HepG2 (cell line): ENCODE data around the gene PRSS36. TPM values are rescaled to one million over a fixed set of nuclear protein-coding genes. Genes with fewer than 3 reads are reported as not detected.

Experiments
- CENPX ChIP-seq: sonication (generic); formaldehyde crosslinking; IDR thresholded peaks from 2 replicates; pipeline ENCODE4 v1.9.0; 2021; ENCODE audit warnings: mild to moderate bottlenecking, missing genetic modification reagents, moderate library complexity
- DR1 ChIP-seq: sonication (generic); formaldehyde crosslinking; IDR thresholded peaks from 2 replicates; pipeline ENCODE4 v1.8.0; 2021; ENCODE audit warnings: mild to moderate bottlenecking, missing genetic modification reagents, inconsistent platforms
- FOXC1 ChIP-seq: sonication (generic); formaldehyde crosslinking; IDR thresholded peaks from 2 replicates; pipeline ENCODE4 v1.8.0; 2022; ENCODE audit warnings: mild to moderate bottlenecking, missing genetic modification reagents, borderline replicate concordance
- HOXA3 ChIP-seq: sonication (generic); formaldehyde crosslinking; IDR thresholded peaks from 2 replicates; pipeline ENCODE4 v1.5.0; 2020; ENCODE audit warnings: missing genetic modification reagents
- MAFK ChIP-seq, 2 experiments: IDR thresholded peaks in 1 of 2; conservative IDR thresholded peaks in 1 of 2; 2 replicates each; pipeline ENCODE4 v1.6.1; 2011; ENCODE audit warnings: improper control_type of control experiment in 2 of 2, low read length in 2 of 2
- MATR3 ChIP-seq: sonication (generic); formaldehyde crosslinking; IDR thresholded peaks from 2 replicates; pipeline ENCODE4 v1.4.0; 2020; ENCODE audit warnings: missing genetic modification reagents
- MTERF4 ChIP-seq: sonication (generic); formaldehyde crosslinking; IDR thresholded peaks from 2 replicates; pipeline ENCODE4 v1.8.0; 2023; ENCODE audit warnings: mild to moderate bottlenecking, missing genetic modification reagents
- PRDM10 ChIP-seq: sonication (generic); formaldehyde crosslinking; IDR thresholded peaks from 2 replicates; pipeline ENCODE4 v1.4.0; 2020; ENCODE audit warnings: low read depth, missing genetic modification reagents
- RFX3 ChIP-seq: IDR thresholded peaks from 2 replicates; pipeline ENCODE4 v1.6.1; 2016; ENCODE audit warnings: missing biosample characterization, missing genetic modification reagents
- SRSF1 ChIP-seq: fragments of 200-400 bp; formaldehyde crosslinking; optimal IDR thresholded peaks from 2 replicates; pipeline ENCODE3; 2017; ENCODE audit warnings: mild to moderate bottlenecking, low read depth, low read length, moderate library complexity
- TEAD3 ChIP-seq: optimal IDR thresholded peaks from 2 replicates; pipeline ENCODE3; 2016; ENCODE audit warnings: borderline replicate concordance
- THYN1 ChIP-seq: sonication (generic); formaldehyde crosslinking; IDR thresholded peaks from 2 replicates; pipeline ENCODE4 v1.8.1; 2023; ENCODE audit warnings: low read depth, mild to moderate bottlenecking, moderate library complexity, missing genetic modification reagents, borderline replicate concordance
- ZBTB37 ChIP-seq: sonication (generic); formaldehyde crosslinking; IDR thresholded peaks from 2 replicates; pipeline ENCODE4 v1.4.0; 2020; ENCODE audit warnings: mild to moderate bottlenecking, missing genetic modification reagents
- ZFP62 ChIP-seq: sonication (generic); formaldehyde crosslinking; IDR thresholded peaks from 2 replicates; pipeline ENCODE4 v1.4.0; 2020; ENCODE audit warnings: missing genetic modification reagents
- ZFY ChIP-seq: sonication (generic); formaldehyde crosslinking; IDR thresholded peaks from 2 replicates; pipeline ENCODE4 v1.4.0; 2020; ENCODE audit warnings: missing genetic modification reagents
- ZNF276 ChIP-seq: sonication (generic); formaldehyde crosslinking; IDR thresholded peaks from 2 replicates; pipeline ENCODE4 v1.4.0; 2020; ENCODE audit warnings: mild to moderate bottlenecking, low read depth, missing genetic modification reagents
- ZNF484 ChIP-seq: sonication (generic); formaldehyde crosslinking; IDR thresholded peaks from 2 replicates; pipeline ENCODE4 v1.5.1; 2020; ENCODE audit warnings: mild to moderate bottlenecking, low read depth, missing genetic modification reagents, borderline replicate concordance
- ZNF550 ChIP-seq: sonication (generic); formaldehyde crosslinking; IDR thresholded peaks from 2 replicates; pipeline ENCODE4 v1.4.0; 2020; ENCODE audit warnings: mild to moderate bottlenecking, missing genetic modification reagents, borderline replicate concordance
- ZNF576 ChIP-seq: sonication (generic); formaldehyde crosslinking; IDR thresholded peaks from 2 replicates; pipeline ENCODE4 v1.4.0; 2020; ENCODE audit warnings: mild to moderate bottlenecking, missing genetic modification reagents
- ZNF616 ChIP-seq: sonication (generic); formaldehyde crosslinking; IDR thresholded peaks from 2 replicates; pipeline ENCODE4 v1.5.0; 2020; ENCODE audit warnings: low read depth, mild to moderate bottlenecking, missing genetic modification reagents
- ZNF761 ChIP-seq: sonication (generic); formaldehyde crosslinking; conservative IDR thresholded peaks from 2 replicates; pipeline ENCODE4 v1.4.0; 2020; ENCODE audit warnings: mild to moderate bottlenecking, missing genetic modification reagents
- ZZZ3 ChIP-seq: sonication (generic); formaldehyde crosslinking; IDR thresholded peaks from 2 replicates; pipeline ENCODE4 v1.4.0; 2020; ENCODE audit warnings: missing genetic modification reagents, mild to moderate bottlenecking, borderline replicate concordance
- polyA plus RNA-seq, 8 experiments: library from polyadenylated mRNA; depleted of rRNA in 3 of 8; stranded (reverse) in 7 of 8; unstranded in 1 of 8; fragments of >200 nt; fragmentation: Illumina TruSeq in 4 of 8; extraction: Trizol in 4 of 8; gene quantifications; 2 replicates each; pipeline versions ENCODE4 v1.2.1 to v1.2.3, GENCODE V29; 2011 to 2016; ENCODE audit warnings: low read depth in 4 of 8, missing spikeins in 1 of 8, mixed read lengths in 1 of 8; ENCODE audit not compliant: insufficient read depth in 1 of 8
- total RNA-seq, 5 experiments: library from RNA; depleted of rRNA; stranded (reverse); fragments of >200 nt; fragmentation: Illumina TruSeq; extraction: Trizol; gene quantifications; 2 replicates each; pipeline ENCODE4 v1.2.3, GENCODE V29; 2016; ENCODE audit warnings: low read depth in 1 of 5

Gene PRSS36
- total and polyA plus RNA-seq, 2 of the 13 experiments (the other 11 are each of a cell fraction or from before 2014, with no cell fraction given): 1.5 to 2.1 TPM

GRCh38 chr16:31105677-31106213, 44.1 kb downstream of the PRSS36 start (continued):
- TF ChIP-seq ZNF276 (CRISPR knock-in tag) (0 out of 2 replicates have a peak, but pooled peaks have one; percentile 67), ZFY (peak; percentile 96), ZNF484 (CRISPR knock-in tag) (0 out of 2 replicates have a peak, but pooled peaks have one; percentile 63), FOXC1 (peak; percentile 99), MATR3 (no peak), ZNF616 (CRISPR knock-in tag) (peak; percentile 95), CENPX (CRISPR knock-in tag) (no peak), ZNF550 (CRISPR knock-in tag) (no peak), MTERF4 (CRISPR knock-in tag) (peak; percentile 83; the same call in 1 of the 2 replicates), TEAD3 (CRISPR knock-in tag) (peak; percentile 87), DR1 (CRISPR knock-in tag) (peak; percentile 63), MAFK (conservative IDR thresholded peaks at IDR 0.05 in 1 of 2, IDR thresholded peaks at IDR 0.05 in 1 of 2; ENCODE audit: low read length in 2 of 2) (no peak), HOXA3 (peak; percentile 96), RFX3 (CRISPR knock-in tag) (0 out of 2 replicates have a peak, but pooled peaks have one; percentile 28), PRDM10 (CRISPR knock-in tag) (peak; percentile 79), ZNF761 (CRISPR knock-in tag) (peak; percentile 90), ZNF576 (CRISPR knock-in tag) (peak; percentile 87; the same call in 1 of the 2 replicates), ZBTB37 (CRISPR knock-in tag) (peak; percentile 99), SRSF1 (peak; percentile 71), ZFP62 (CRISPR knock-in tag) (no peak), ZZZ3 (CRISPR knock-in tag) (peak; percentile 86), THYN1 (CRISPR knock-in tag) (peak; percentile 80; the same call in 1 of the 2 replicates)
